Progenitor cell of endocrine pancreas (in vitro differentiated cells): ENCODE data around the gene ODF2L. TPM values are rescaled to one million over a fixed set of nuclear protein-coding genes. Genes with fewer than 3 reads are reported as not detected.

ENCODE experiments used
- DNase-seq: peaks from one replicate; pipeline ENCODE4 v3.0.0; 2021; ENCODE audit warnings: low spot score; ENCODE audit not compliant: unreplicated experiment
- H3K27ac Mint-ChIP-seq: 2 replicates; pipeline ENCODE4 v1.8.0; 2021; ENCODE audit warnings: mild to moderate bottlenecking, moderate library complexity, mixed read lengths
- H3K27me3 Mint-ChIP-seq: 2 replicates; pipeline ENCODE4 v1.8.0; 2021; ENCODE audit warnings: mixed read lengths
- H3K36me3 Mint-ChIP-seq: 2 replicates; pipeline ENCODE4 v1.8.0; 2022; ENCODE audit warnings: mixed read lengths; ENCODE audit not compliant: insufficient read depth
- H3K4me1 Mint-ChIP-seq: 2 replicates; pipeline ENCODE4 v1.8.0; 2021; ENCODE audit warnings: low read depth, mixed read lengths
- H3K4me3 Mint-ChIP-seq: 2 replicates; pipeline ENCODE4 v1.8.0; 2021; ENCODE audit warnings: low read depth, mild to moderate bottlenecking, moderate library complexity, mixed read lengths
- H3K9me3 Mint-ChIP-seq: 2 replicates; pipeline ENCODE4 v1.8.0; 2021; ENCODE audit warnings: low read depth, mixed read lengths
- CTCF ChIP-seq: fragments of 200-600 bp; sonication (generic); IDR thresholded peaks from one replicate; pipeline ENCODE4 v1.5.0; 2021; ENCODE audit warnings: antibody characterized with exemption, mild to moderate bottlenecking; ENCODE audit not compliant: unreplicated experiment
- total RNA-seq: library from RNA; stranded (reverse); gene quantifications from 2 replicates; pipeline ENCODE4 v1.2.1, GENCODE V29; 2021

The ODF2L gene
- total RNA-seq, 1 donor from 2014 or later, result 111 TPM

- no peaks in the 10 kb centered on the region for H3K36me3 Mint-ChIP-seq
- no peaks in the 10 kb centered on the region for H3K27me3 Mint-ChIP-seq
- H3K4me3 Mint-ChIP-seq, result no peak within 1 kb of the TSS
- TF ChIP-seq CTCF, result no peak
- no peak for DNase-seq
- H3K27ac Mint-ChIP-seq, result no peak within 1 kb of the TSS
- peaks cover 4% of the 10 kb centered on the region for H3K4me1 Mint-ChIP-seq
- H3K9me3 Mint-ChIP-seq, result no peaks in the 10 kb centered on the region
These were observed 27.8 kb upstream of the ODF2L start, which contains the start of gene CLCA2 for GRCh38 chr1:86423873-86424272. Gene CLCA2 (plus strand): TSS chr1:86424171. CDS start chr1:86424248, 77 bp downstream.

GRCh38 chr1:86423473-86423872, 27.4 kb upstream of the ODF2L start:
- H3K4me1 Mint-ChIP-seq, result peaks cover 4% of the 10 kb centered on the region
- H3K27ac Mint-ChIP-seq, result no peak overlapping the region
- no peak for TF ChIP-seq CTCF
- H3K36me3 Mint-ChIP-seq, result no peaks in the 10 kb centered on the region
- no peaks in the 10 kb centered on the region for H3K27me3 Mint-ChIP-seq
- H3K9me3 Mint-ChIP-seq, result no peaks in the 10 kb centered on the region
- no peak for DNase-seq
- no peak overlapping the region for H3K4me3 Mint-ChIP-seq

GRCh38 chr1:86421601-86422280, 25.6 kb upstream of the ODF2L start:
- no peaks in the 10 kb centered on the region for H3K9me3 Mint-ChIP-seq
- no peak overlapping the region for H3K27ac Mint-ChIP-seq
- no peak for TF ChIP-seq CTCF
- H3K27me3 Mint-ChIP-seq, result no peaks in the 10 kb centered on the region
- no peak for DNase-seq
- H3K36me3 Mint-ChIP-seq, result no peaks in the 10 kb centered on the region
- H3K4me1 Mint-ChIP-seq, result peaks cover 7% of the 10 kb centered on the region
- no peak overlapping the region for H3K4me3 Mint-ChIP-seq

- Mint-ChIP-seq H3K4me3 (no peak overlapping the region), H3K27me3 (no peaks in the 10 kb centered on the region), H3K4me1 (peaks cover 7% of the 10 kb centered on the region), H3K9me3 (no peaks in the 10 kb centered on the region), H3K27ac (no peak overlapping the region), H3K36me3 (no peaks in the 10 kb centered on the region)
- TF ChIP-seq CTCF, result peak; percentile 33
- DNase-seq, result no peak
These were observed 23.3 kb upstream of the ODF2L start for GRCh38 chr1:86419277-86419903.

- no peak for TF ChIP-seq CTCF
- DNase-seq, result no peak
- Mint-ChIP-seq H3K4me1 (peaks cover 6% of the 10 kb centered on the region), H3K27me3 (no peaks in the 10 kb centered on the region), H3K27ac (no peak overlapping the region), H3K36me3 (no peaks in the 10 kb centered on the region), H3K9me3 (no peaks in the 10 kb centered on the region), H3K4me3 (no peak overlapping the region)
These were observed 20.2 kb upstream of the ODF2L start for GRCh38 chr1:86416343-86416742.
